ENCODE results near the gene TEAD4.

The TEAD4 gene

DNA sequence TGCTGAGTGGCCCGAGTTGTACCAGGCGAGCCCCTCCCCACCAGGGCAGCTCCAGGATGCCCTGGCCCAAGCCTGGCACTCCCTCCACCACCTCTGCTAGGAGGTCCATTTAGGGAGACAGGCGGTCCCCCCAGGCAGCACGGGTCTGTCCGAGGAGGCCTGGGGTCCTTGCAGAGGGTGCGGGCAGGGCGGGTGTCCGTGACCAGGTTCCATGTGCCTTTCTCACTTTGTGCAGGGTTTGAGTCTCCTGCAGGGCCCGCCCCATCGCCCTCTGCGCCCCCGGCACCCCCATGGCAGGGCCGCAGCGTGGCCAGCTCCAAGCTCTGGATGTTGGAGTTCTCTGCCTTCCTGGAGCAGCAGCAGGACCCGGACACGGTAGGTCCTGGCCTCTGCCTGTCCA is 61.2 kb downstream of the TEAD4 start:
- intact Hi-C loops (cut with DNase I) = no loop called here
- no peak for DNase-seq

DNA sequence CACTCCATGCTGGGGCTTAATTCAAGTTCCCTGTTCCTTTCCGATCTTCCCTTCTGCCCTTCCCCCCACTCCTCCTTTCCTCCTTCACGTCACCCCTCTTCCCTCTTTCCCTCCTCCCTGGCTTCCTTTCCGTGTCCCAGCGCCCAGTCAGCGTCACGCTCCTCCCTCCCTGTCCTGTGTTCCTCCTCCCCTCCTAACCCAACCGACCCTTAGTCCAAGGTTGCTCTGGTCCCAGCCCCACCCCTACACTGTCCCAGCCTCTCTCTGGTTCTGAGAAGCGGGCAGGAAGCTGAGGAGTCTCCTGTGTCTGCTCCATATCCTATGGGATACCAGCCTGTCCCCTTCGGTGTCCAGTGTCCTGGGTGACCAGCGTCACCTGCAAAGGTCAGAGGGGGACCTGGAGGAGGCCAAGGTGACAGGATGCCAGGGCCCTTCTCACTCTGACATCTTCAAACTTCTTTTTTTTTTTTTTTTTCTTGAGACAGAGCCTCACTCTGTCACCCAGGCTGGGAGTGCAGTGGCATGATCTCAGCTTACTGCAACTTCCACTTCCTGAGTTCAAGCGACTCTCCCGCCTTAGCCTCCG is 61.7 kb downstream of the TEAD4 start:
- intact Hi-C loops (cut with DNase I) = no loop called here
- no peak for DNase-seq

GRCh38 chr12:3022411-3022810 is 63.2 kb downstream of the TEAD4 start:
- no peak for DNase-seq
- intact Hi-C loops (cut with DNase I) = no loop called here

DNA sequence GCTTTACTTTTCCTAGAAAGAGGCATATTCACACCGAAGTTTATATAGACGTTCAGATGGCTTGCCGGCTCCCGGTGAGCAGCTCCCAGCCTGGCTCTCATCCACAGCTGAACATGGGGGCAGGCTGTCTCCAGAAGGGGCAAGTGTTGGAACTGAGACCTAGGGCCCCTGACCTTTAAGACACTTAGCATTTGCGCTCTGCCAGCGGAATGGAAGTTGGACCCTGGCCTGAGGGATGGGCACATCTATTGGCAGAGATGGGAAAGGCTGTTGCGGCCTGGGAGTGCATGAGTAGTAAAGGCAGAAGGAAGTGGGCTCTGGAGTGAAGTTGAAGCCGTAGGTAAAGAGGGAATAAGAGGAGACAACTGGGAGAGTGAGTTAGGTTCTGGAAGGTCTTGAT is 63.8 kb downstream of the TEAD4 start:
- DNase-seq = no peak
- intact Hi-C loops (cut with DNase I) = no loop called here

DNA sequence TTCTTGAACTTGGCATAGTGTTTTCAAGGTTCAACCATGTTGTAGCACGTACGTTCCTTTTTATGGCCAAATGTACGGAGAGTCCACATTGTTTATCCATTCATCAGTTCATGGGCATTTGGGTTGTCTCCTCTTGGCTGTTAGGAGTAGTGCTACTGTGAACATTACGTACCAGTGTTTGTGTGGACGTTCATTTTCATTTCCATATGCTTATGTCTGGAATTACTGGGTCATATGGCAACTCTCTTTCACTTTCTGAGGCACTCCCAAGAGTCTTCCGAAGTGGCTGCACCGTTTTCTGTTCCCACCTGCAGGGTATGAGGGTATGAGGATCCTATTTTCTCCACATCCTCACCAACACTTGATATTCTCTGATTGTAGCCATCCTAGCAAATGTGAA is 68.9 kb downstream of the TEAD4 start:
- intact Hi-C loops (cut with DNase I) = no loop called here
- no peak for DNase-seq

GRCh38 chr12:3030821-3031429 is 71.7 kb downstream of the TEAD4 start:
- no peak for DNase-seq
- intact Hi-C loops (cut with DNase I) = loop anchor here (10.0 kb wide), 2 partner anchors 146 to 176 kb away; partner anchors contain the start of gene TEX52

- no peak for DNase-seq
- intact Hi-C loops (cut with DNase I) = loop anchor here (10.0 kb wide), 2 partner anchors 147 to 177 kb away; partner anchors contain the start of gene TEX52
These were observed 73.0 kb downstream of the TEAD4 start for GRCh38 chr12:3032161-3032560.

DNA sequence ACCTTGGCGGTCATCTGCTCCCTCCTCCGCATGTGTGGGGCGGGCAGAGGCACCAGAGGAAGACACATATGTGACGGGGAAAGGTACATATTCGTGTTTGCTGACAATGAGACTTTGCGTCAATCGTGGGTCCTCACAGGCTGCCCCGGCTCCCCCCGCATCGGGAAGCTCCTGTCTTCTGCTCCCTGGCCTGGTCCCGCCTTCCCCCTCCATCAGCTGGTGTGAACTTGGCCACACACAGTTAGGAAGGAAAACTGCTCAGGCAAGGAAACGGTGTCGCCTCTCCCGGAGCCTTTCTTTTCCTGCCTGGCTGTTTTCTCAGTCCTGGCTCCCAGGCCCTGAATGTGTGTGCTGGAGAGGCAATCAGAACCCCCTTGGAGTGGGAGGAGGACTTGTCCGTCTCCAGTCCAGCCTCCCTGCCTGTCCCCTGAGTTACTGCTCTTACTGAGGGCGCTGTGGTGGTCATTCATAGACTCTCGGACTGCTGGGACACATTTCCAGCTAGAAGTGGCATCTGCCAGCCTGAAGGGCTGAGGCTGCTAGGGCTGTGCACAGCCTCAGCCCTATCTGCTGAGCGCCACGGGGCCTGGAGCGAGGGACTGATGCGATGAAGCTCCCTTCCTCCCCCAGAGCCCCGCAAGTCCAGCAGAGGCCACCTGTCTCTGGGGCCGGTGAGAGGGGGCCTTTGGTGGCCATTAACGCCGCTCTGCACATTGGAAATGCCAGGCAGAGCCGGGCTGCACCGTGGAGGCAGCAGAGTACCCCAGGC is 73.8 kb downstream of the TEAD4 start:
- no peak for DNase-seq
- intact Hi-C loops (cut with DNase I) = loop anchor here (10.0 kb wide), 2 partner anchors 148 to 178 kb away; partner anchors contain the start of gene TEX52

- intact Hi-C loops (cut with DNase I) = loop anchor here (10.0 kb wide), 2 partner anchors 149 to 179 kb away; partner anchors contain the start of gene TEX52
- DNase-seq = no peak
These were observed 74.3 kb downstream of the TEAD4 start for GRCh38 chr12:3033539-3033867.

GRCh38 chr12:3034067-3034750 is 75.0 kb downstream of the TEAD4 start:
- intact Hi-C loops (cut with DNase I) = loop anchor here (10.0 kb wide), 2 partner anchors 149 to 179 kb away; partner anchors contain the start of gene TEX52
- peak; percentile 55 to 91 (median 80) for DNase-seq

DNA sequence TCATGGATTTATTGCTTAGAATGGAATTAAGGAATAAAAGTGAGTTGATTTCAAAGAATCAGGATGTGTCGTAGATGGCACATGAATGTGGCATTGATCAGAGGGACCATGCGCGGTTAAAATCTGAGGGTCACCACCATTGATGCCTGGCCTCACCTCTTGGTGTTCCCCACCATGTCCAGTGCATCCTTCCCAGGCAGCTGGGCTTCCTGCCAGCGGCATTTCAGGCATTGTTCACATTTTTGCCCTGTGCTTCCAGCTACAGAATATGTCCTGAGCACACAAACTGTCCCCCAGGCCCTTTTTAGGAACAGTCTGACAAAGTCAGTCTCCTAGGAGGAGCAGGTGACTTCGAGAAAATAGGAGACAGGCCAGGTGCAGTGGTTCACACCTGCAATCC is 76.0 kb downstream of the TEAD4 start:
- DNase-seq = no peak
- intact Hi-C loops (cut with DNase I) = loop anchor here (10.0 kb wide), 2 partner anchors 150 to 180 kb away; partner anchors contain the start of gene TEX52

DNA sequence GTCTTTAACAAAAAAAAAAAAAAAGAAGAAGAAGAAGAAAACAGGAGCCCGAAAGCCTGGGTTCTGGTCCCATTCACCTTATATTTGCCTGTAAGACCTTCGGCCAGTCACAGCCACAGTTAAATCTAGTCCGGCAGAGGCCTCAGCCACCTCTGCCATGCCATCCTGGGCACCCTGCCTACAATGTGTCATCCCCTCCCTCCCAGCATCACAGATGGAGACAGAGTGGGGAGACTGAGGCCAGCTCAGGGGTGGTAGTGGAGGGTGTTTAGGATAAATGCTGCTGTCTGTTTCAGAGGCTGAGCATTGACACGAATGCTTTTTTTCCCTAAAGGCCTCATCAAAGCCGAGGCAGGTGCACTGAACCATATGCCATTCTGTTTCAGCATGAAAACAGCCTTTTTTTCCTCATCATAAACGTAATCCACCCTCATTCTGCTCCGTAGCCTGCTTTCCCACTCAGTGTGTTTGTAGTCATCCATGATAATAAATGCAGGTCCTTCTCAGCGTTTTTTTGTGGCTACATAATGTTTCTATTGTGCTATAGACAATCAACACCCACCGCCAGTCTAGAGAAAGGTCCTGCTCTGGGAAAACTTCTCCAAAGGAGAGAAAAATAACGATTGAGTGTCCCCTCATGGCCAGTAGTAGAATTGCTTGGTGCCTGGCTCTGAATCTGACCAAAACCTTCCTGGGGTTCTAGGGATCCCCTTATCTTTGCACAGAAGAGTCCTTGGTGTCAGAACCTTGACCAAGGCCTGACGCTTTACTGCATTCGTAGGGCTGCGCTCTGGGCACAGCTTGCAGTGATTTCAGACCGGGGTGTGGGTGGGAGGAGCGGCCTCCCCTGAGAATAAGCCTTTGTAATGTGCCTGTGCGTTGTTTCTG is 76.9 kb downstream of the TEAD4 start:
- intact Hi-C loops (cut with DNase I) = loop anchor here (10.0 kb wide), 2 partner anchors 151 to 181 kb away; partner anchors contain the start of gene TEX52
- peak in 40 of 42 donors; percentile 28 to 83 (median 58) for DNase-seq

DNA sequence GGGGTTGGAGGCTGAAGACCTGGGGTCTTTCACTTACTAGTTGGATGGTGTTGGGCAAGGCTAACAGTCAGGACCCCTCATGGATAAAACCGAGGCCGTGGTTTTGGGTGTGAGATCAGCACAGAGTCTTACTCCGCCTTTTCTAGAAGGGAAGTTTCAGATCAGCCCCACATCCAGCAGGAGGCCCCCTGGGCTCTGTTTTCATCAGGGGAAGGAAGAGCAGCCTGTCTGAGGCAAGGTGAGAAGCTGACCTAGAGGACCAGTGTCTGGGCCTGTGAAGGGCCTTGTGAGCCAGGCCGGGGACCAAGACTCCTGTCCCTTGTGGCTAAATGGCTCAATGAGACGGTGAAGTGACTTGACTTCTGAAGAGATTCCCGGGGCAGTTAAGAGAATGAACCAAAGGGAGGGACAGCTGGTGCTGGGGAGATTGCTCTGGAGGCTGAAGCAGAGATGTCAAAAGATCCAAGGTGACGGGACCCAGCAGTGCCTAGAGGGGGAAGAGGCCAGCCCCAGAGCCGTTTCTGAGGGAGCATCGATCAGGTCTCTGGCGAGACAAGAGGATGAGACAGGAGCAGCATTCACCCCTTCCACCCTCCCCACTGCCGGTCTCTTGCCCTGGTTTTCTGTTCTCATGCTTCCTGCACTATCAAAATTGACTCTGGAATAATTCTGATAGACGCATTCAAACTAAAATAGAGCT is 77.9 kb downstream of the TEAD4 start:
- no peak for DNase-seq
- intact Hi-C loops (cut with DNase I) = loop anchor here (10.0 kb wide), 2 partner anchors 152 to 182 kb away; partner anchors contain the start of gene TEX52

DNA sequence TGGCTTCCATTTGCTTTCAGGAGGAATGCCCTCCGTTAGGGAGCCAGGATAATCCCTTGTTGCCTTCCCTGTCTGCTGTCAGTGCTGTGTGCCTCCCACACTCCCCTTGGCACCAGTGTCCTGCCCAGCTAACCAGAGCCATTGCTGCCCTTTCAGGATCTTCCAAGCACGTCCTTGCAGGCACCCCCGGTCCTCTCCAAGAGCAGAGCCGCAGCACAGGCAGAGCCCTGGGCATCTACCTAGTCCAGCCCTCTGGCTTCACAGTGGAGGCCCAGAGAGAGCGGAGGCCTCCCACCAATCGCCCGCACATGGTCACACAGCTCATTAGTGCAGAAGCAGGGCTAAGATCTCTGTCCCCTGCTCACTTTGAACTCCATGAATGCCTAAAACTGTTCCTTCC is 79.0 kb downstream of the TEAD4 start:
- DNase-seq = no peak
- intact Hi-C loops (cut with DNase I) = loop anchor here (10.0 kb wide), 2 partner anchors 153 to 183 kb away; partner anchors contain the start of gene TEX52

GRCh38 chr12:3038926-3039510 is 79.8 kb downstream of the TEAD4 start:
- intact Hi-C loops (cut with DNase I) = loop anchor here (10.0 kb wide), 2 partner anchors 154 to 184 kb away; partner anchors contain the start of gene TEX52
- no peak for DNase-seq

GRCh38 chr12:3040026-3040656 is 80.9 kb downstream of the TEAD4 start:
- DNase-seq = no peak
- intact Hi-C loops (cut with DNase I) = no loop called here
